NCI-H1694 treated with DMSO at 0.1 percent for 48 hours (cell line): ENCODE results near the gene CXCL9.
"Not testable (repeated sequence)": the region's sequence is repeated elsewhere in the genome, so short reads cannot be mapped to it uniquely, and the experiment has no call there.

ENCODE experiments used
- DNase-seq: peaks from one replicate; lab custom pipeline; 2025; lab: John Stamatoyannopoulos, UW

The CXCL9 gene

GRCh38 chr4:76007089-76007862, at the start of gene CXCL9:
Gene CXCL9, minus strand, starts transcription at chr4:76007509. Its CDS starts 60 bp downstream, at chr4:76007449.
- no peak for DNase-seq

GRCh38 chr4:76055421-76055820, 48.1 kb upstream of the CXCL9 start:
- no peak for DNase-seq

GRCh38 chr4:76055016-76055415, 47.7 kb upstream of the CXCL9 start:
- DNase-seq, result no peak

GRCh38 chr4:76053730-76054129, 46.4 kb upstream of the CXCL9 start:
- no peak for DNase-seq

GRCh38 chr4:76050560-76051050, 43.3 kb upstream of the CXCL9 start:
- not testable (repeated sequence) for DNase-seq

GRCh38 chr4:76049860-76050416, 42.6 kb upstream of the CXCL9 start:
- DNase-seq, result not testable (repeated sequence)

- not testable (repeated sequence) for DNase-seq
These were observed 37.4 kb upstream of the CXCL9 start for GRCh38 chr4:76044686-76045085.

GRCh38 chr4:76043306-76043705, 36.0 kb upstream of the CXCL9 start:
- DNase-seq, result not testable (repeated sequence)

GRCh38 chr4:76042241-76042998, 35.1 kb upstream of the CXCL9 start:
- not testable (repeated sequence) for DNase-seq

- DNase-seq, result no peak
These were observed 29.5 kb upstream of the CXCL9 start for GRCh38 chr4:76036855-76037254.

- DNase-seq, result no peak
These were observed 28.6 kb upstream of the CXCL9 start, which contains the start of gene CXCL11 for GRCh38 chr4:76035799-76036380. Gene CXCL11, minus strand, starts transcription at chr4:76036070. Its CDS starts 83 bp downstream, at chr4:76035987.

GRCh38 chr4:76035141-76035540, 27.8 kb upstream of the CXCL9 start:
- DNase-seq, result peak; percentile 38

GRCh38 chr4:76029300-76029699, 22.0 kb upstream of the CXCL9 start:
- no peak for DNase-seq

- no peak for DNase-seq
These were observed 21.0 kb upstream of the CXCL9 start for GRCh38 chr4:76028350-76028765.

- no peak for DNase-seq
These were observed 16.8 kb upstream of the CXCL9 start for GRCh38 chr4:76024065-76024464.

- no peak for DNase-seq
These were observed 16.1 kb upstream of the CXCL9 start, which contains the start of gene CXCL10 for GRCh38 chr4:76023389-76023788. Gene CXCL10, minus strand, starts transcription at chr4:76023497. Its CDS starts 66 bp downstream, at chr4:76023431.

GRCh38 chr4:76022677-76023076, 15.4 kb upstream of the CXCL9 start:
- no peak for DNase-seq

GRCh38 chr4:76022031-76022430, 14.7 kb upstream of the CXCL9 start:
- DNase-seq, result no peak

- DNase-seq, result no peak
These were observed 9.9 kb upstream of the CXCL9 start for GRCh38 chr4:76017056-76017686.

- peak; percentile 5 for DNase-seq
These were observed 9.1 kb upstream of the CXCL9 start for GRCh38 chr4:76016393-76016792.

- no peak for DNase-seq
These were observed 6.2 kb upstream of the CXCL9 start for GRCh38 chr4:76013540-76013939.

- DNase-seq, result no peak
These were observed 5.1 kb upstream of the CXCL9 start for GRCh38 chr4:76012388-76012801.
